NOMO-1 (cell line): ENCODE data around the gene FIGNL2.
"Not testable (repeated sequence)": the region's sequence is repeated elsewhere in the genome, so short reads cannot be mapped to it uniquely, and the experiment has no call there.

Source experiments
- DNase-seq, 2 experiments: peaks; one replicate each; lab custom pipeline; 2025; ENCODE audit not compliant: unreplicated experiment in 2 of 2; lab: John Stamatoyannopoulos, UW

FIGNL2 gene, protein sequence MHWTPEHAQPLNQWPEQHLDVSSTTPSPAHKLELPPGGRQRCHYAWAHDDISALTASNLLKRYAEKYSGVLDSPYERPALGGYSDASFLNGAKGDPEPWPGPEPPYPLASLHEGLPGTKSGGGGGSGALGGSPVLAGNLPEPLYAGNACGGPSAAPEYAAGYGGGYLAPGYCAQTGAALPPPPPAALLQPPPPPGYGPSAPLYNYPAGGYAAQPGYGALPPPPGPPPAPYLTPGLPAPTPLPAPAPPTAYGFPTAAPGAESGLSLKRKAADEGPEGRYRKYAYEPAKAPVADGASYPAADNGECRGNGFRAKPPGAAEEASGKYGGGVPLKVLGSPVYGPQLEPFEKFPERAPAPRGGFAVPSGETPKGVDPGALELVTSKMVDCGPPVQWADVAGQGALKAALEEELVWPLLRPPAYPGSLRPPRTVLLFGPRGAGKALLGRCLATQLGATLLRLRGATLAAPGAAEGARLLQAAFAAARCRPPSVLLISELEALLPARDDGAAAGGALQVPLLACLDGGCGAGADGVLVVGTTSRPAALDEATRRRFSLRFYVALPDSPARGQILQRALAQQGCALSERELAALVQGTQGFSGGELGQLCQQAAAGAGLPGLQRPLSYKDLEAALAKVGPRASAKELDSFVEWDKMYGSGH

DNA sequence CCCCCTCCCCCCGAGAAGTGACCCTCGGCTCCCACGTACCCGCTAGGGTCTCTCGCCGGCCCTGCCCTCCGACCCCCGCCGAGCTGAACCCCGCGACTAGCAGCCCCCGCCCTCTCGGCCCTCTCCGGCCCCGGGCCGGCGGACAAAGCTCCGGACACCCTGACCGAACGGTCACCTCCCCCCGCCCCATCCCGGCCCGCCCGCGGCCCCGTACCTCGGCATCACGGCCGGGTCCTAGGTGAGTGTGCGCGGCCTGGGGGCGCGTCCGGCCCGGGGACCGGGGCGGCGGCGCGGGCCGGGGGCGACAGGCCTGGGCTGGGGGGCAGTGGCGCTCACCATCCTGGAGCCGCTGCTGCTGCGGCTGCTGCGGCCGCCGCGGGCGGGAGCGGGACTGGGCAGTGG lies at the start of gene FIGNL2:
TSS of gene FIGNL2 (minus strand) at position 393 of the 402 bp plus-strand sequence. CDS start 26,305 bp downstream, outside the sequence.
- DNase-seq, result no peak

DNA sequence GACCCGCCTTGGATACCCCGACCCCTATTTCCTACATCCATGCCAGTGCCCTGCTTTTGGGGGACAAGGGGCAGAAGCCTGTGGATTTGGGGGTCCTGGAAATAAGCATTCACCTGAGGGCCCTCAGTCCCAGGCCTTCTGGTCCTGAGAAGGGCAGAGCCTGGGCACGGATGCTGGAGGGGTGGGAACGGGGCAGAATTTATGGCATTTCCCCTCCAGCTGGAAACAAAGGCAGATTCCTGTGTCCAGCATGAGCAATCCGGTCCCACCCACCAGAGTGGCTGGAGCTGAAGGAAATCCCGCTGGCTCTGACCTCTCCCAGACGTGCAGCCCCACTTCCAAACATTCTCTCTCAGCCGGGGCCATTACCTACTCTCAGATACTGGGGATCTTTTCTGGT lies 48.7 kb upstream of the FIGNL2 start:
- DNase-seq, result no peak

DNA sequence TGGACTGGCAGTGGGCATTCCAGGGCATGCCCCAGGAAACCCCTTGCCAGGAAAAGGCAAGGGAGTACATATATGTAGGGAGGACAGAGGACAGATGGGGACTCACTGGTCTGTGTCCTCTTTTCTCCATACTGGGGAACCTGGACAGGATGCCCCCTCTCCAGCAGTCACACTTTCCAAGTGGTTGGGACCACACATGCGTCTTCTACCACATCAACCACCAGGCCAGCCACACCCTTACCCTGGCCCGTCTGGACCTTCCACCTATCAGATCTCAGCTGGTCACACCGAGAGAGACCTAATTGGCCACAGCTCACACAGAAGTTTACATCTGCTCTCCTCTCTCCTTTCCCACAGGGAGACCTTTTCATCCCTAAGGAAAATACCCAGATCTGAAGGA lies 47.7 kb upstream of the FIGNL2 start:
- DNase-seq, result no peak

DNA sequence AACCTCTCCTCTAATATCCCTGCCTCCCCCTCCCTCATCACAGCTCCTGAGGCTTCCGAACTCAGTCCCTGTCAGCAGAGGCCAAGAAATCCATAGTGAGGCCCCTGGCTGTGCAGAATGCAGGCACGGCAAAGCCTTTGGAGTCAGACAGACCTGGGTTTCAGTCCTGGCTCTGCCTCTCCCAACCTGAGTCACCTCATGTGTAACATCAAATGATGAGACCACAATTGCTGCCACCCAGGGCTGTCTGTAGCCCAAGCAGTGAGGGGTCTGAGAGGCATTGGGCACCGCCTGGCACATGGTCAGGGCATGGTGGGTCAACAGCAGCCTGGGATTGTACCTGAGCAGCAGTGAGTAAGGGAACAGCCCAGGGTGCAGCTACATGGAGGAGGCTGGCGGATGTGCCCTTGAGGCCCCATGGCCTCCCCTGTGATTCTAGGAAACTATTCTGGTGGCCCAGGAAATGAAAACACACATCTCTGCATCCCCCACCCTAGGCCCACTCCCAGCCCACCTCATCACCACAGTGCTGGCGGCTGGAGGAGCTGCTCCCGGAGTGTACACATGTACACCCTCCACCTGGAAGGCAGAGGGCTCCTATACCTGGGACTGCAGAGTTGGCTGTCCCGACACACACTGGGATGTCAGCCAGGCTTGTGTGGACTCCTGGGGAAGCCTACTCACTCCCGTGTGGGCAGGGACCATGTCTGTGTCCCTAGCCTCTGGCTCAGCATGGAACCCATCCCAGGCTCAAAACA lies 47.0 kb upstream of the FIGNL2 start:
- no peak for DNase-seq

DNA sequence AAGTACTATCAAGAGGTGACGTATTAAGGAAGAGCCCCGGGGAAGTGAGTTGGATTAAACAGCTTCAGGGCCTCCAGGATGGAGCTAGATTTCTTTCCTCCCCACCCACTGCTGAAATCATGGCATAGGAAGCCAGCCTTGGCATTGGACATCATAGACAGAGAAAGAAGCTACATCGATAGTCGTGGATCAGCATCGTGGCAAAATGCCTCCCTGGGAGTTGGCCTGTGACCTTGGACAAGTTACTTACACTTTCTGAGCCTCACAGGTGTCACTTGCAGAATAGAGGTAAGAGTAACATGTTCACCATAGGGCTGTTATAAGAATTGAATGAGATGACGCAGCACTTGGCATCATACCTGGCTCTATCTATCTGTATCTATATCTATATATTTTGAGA lies 45.3 kb upstream of the FIGNL2 start:
- DNase-seq, result no peak

DNA sequence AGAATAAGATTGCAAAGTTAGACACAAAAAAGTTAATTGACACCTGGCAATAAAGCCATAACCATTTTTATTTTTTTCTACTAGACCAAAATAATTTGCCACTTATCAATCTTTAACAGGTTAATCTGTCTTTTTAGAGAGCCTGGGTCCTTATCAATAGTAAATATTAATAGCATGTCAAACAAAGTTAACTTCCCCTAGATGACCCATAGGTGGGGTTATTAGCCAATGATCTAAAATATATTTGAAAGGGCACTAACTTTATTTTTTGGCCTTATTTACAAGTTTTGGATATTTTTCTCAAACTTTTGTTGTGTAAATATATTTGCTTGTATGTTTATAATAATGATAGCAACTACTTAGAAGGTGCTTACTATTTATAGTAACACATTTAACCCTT lies 43.3 kb upstream of the FIGNL2 start:
- DNase-seq, result peak in 1 of 2 experiments; percentile 38

DNA sequence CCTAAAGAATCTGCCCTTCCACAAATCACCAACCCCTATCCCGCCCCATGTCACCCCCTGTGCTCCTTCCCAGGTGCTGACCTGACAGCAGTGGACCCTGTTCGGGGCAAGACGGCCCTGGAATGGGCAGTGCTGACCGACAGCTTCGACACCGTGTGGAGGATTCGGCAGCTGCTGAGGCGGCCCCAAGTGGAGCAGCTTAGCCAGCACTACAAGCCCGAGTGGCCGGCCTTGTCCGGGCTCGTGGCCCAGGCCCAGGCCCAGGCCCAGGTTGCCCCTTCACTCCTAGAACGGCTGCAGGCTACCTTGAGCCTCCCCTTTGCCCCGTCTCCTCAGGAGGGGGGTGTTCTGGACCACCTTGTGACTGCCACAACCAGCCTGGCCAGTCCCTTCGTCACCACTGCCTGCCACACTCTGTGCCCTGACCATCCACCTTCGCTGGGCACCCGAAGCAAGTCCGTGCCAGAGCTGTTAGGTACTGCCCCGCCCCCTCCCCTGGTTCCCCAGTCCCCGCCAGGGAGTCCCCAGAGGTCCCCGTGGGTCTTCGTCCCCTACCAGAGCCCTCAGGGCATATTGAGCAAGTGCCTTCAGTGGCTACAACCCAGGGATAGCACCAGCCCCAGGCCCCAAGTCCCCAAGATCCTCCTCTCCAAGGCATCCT lies 42.1 kb upstream of the FIGNL2 start:
- DNase-seq, result no peak

DNA sequence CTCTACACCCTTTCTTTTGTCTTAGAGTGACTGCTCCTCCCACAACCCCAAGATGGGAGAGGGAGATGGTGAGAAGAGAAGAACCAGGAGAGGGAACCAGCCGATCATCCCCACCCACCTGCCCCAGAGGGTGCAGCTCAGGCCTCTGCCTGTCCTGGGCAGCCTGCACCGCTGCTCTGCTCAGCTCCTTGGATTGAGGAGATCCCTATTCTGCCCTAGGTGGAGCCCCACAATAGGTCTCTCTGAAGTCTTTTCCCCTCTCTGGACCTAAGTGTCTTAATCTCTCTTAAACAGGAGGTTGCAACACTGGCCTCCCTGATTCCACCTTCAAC lies 41.6 kb upstream of the FIGNL2 start:
- DNase-seq, result no peak

DNA sequence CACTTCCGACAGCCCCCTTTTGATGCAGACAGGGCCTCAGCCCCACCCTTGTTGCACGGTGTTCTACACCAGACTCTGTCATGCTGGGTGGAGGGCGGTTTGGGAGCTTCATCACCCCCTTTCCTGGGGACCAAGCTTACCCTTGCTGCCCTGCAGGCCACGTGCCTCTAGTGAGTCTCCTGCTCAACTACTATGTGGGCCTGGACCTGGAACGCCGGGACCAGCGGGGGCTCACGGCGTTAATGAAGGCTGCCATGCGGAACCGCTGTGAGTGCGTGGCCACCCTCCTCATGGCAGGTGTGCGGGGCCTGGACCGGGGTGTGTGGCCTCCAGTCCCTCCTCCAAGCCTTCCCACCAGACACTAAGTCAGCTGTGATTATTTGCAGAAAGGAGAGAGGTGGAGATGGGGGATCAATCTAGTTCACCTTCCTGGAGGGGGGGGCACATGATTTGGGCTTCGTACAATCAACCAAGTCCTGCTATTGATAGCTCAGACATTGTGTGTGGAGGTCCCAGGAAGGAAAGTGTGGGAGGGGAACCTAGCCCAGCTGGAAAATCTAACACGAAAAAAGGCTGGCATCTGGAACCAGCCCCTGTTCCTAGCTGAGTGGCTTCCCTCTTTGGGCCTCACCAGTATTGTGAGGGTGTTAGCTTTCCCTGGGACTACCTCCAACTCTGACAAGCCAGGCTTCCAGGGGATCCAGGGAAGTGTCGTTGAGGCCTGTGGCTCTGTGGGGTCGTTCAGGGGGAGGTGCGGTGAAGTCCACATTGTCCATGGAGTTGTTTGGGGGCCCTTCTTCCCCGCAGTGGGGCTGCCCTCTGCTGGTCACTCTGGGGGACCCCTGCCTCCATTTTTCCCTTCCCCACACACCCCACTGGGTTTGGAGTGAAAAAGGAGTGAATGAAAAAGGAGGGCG lies 41.0 kb upstream of the FIGNL2 start:
- no peak for DNase-seq

DNA sequence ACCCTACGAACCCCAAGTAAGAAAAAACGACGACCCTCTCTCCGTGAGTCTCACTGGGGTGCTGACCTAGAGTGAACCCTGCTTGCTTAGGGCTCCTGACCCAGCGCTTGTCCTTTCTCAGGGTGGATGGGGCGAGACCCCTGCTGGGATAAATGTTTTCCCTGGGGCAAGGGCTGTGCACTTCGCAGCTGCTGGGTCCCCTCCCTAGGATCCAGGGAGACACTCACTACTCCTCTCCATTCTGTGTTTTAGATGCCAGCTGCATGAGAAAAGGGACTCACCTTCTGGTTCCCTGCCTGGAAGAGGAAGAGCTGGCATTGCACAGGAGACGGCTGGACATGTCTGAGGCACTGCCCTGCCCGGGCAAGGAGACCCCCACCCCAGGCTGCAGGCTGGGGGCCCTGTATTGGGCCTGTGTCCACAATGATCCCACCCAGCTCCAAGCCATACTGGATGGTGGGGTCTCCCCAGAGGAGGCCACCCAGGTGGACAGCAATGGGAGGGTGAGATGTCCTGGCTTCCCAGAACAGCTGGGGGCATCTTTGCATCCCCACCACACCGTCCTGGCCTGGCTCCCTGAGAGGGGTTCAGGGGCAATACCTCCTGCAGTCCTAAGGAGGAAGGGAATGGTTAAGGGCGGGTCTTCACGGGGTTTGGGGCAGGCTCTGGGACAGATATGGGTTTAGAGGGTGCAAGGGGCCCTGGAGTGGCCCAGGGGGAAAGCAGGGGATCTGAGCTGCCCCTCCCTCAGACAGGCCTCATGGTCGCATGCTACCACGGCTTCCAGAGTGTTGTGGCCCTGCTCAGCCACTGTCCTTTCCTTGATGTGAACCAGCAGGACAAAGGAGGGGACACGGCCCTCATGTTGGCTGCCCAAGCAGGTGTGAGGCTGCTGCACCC lies 40.0 kb upstream of the FIGNL2 start:
- DNase-seq, result no peak

DNA sequence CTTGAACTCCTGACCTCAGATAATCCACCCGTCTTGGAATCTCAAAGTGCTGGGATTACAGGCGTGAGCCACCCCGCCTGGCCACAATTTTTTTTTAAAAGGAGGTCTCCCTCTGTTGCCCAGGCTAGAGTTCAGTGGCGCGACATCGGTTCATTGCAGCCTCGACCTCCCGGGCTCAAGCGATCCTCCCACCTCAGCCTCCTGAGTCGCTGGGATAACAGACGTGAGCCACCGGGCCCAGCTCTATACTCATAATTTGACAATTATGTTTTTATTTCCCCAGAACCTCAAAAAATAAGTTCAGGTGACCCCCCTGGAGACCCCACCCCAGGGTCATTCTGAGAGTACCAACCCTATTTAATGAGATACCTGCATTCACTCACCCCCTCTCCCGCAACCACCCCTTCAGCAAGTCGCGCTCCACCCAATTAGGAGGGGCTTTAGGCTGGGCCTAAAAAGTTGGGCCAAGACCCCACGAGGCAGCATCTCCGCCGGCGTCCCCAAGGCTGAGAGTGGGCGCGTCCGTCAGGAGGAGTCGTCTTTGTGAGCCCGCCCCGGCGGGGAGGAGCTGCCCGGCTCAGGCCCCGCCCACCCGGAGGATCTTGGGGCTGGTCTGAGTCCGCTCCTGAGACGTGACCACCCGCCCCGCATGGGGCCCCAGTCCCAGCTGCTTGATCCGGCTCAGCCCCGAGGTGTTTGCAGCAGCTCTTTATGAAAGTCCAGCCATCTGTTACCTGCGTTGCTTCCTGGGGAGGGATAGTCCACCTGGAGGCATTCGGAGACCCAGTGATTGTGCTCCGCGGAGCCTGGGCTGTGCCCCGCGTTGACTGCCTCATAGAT lies 39.2 kb upstream of the FIGNL2 start, which contains the start of gene ANKRD33:
TSS of gene ANKRD33 (plus strand) at position 628 of the 840 bp plus-strand sequence. CDS start at position 712, 84 bp downstream.
- DNase-seq, result no peak

DNA sequence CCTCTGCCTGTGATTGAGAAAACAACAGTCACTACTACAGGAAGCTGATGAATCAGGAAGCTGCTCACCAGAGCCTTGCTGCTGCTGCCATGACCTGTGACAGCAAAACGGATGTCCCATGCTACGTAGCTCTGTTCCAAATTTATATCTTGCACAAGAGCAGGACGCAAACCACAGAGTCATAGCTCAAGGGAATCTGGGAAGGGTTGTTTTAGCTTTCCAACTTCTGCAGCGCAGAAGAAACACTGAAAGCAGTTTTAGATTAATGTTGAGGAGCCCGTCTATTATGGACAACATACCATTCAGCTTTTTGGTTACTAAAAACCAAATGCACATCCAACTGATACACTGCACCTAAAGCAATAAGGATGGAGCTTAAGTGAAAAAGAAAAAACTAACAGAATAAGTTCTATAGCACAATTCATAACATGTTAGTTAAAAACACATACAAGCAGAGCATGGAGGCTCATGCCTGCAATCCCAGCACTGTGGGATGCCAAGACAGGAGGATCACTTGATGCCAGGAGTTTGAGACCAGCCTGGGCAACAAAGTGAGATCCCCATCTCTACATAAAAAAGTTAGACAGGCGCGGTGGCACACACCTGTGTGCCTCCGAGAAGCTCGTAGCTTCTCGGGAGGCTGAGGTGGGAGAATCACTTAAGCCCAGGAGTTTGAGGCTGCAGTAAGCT lies 37.6 kb upstream of the FIGNL2 start:
- DNase-seq, result peak; percentile 70 to 97

DNA sequence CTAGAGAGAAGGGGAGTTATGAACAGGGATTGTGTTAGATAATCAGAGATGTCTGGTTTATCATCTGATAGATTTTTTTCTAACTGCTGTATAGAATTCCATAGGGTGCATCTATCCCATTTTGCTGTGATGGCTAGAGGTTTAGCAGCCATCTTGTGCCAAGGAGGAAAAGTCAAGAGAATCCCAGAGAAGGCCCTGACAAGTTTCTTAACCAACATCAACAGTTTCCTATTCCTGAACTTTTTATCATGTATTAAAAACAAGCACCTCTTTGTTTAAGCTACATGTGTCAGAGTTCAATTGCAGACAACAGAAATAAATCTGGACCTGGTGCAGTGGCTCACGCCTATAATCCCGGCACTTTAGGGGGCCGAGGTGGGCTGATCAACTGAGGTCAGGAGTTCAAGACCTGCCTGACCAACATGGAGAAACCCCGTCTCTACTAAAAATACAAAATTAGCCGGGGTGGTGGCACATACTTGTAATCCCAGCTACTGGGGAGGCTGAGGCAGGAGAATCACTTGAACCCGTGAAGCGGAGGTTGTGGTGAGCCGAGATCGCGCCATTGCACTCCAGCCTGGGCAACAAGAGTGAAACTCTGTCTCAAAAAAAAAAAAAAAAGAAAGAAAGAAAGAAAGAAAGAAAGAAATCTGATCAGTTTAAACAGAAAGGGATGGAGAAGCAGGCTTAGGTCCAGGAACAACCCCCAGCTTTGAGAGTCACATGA lies 36.9 kb upstream of the FIGNL2 start:
- DNase-seq, result not testable (repeated sequence)

DNA sequence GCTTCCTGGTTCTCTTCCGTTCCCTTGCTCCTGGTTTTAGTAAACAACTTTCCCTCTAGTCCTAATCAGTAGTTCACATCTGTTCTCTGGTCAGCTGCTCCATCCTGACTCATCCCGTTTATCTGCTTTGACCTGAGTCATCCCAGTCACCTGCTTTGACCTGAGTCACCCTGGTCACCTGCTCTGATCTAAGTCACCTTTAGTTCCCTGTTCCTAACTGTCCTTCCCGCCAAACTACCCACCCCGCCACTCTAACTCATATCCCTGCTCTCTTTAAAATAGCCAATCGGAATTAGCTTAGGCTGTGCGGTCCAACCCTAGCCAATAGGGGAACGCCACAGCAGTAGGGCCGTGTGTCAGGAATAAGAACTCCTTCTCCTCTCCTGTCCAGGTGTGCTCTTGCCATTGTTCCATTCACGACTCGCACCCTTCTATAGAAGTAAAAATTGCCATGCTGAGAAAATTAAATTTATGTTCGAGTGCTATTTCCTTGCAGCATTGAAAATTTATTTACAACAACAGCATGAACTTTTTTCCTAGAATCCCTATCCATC lies 36.2 kb upstream of the FIGNL2 start:
- no peak for DNase-seq

DNA sequence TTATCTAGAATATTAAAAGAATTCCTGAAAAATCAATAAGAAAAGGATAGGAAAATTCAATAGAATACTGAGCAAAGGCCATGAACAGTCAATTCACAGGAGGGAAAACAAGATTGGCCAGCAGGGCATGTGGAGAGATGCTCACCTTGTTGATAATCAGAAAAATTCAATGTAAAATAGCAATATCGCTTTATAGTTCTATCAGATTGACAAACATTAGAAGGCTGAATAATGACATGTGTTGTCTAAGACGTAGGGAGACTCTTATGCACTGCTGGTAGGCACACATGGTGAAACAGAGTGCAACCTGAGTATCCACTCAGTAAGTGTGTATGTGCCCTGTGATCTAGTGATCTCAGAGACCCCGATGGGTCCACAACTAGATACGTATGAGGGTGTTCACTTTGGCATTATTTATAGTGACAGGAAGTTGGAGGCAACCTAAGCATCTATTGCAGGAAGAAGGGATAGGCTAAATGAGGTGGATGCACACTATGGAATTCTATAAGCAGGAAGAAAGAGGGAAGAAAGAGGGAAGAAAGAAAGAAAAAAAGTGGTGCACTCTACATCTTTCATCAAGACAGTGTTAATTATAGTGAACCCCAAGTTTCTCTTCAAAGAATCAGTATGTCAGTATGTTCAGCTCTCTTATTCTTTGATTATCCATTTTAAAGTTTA lies 35.6 kb upstream of the FIGNL2 start:
- DNase-seq, result no peak

DNA sequence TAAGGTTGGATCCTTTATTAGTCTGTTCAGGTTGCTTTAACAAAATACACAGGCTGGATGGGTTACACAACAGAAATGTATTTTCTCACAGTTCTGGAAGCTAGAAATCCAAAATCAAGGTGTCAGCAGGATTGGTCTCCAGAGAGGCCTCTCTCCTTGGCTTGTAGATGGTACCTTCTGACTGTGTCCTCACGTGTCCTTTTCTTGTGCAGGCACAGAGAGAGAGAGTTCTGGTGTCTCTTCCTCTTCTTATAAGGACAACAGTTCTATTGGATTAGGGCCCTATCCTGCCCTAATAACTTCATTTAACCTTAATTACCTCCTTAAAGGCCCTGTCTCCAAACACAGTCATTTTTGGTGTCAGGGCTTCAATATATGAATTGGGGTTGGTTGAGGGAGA lies 34.8 kb upstream of the FIGNL2 start:
- DNase-seq, result no peak
